Omental fat pad (tissue), 4 donors: ENCODE results near the gene LCOR. TPM values are rescaled to one million over a fixed set of nuclear protein-coding genes. Genes with fewer than 3 reads are reported as not detected.

ENCODE experiments used
- ATAC-seq: fragments of 150-250 bp; one replicate; pipeline ENCODE4 v1.9.1; 2016; ENCODE audit warnings: mild to moderate bottlenecking, moderate library complexity; ENCODE audit not compliant: low FRiP score
- DNase-seq: peaks from one replicate; pipeline ENCODE4 v3.0.0-alpha.2; 2019; ENCODE audit warnings: low spot score
- total RNA-seq, 4 donors: library from RNA; depleted of rRNA; stranded (reverse); fragments of >200 nt; gene quantifications; one replicate each; pipeline ENCODE4 v1.1.0, GENCODE V29; 2016
- TF ChIP-seq, protein P1 (sequence below), 3 donors: fragments of 450-650 bp; IDR thresholded peaks; one replicate each; pipeline ENCODE4 v1.5.1; 2016 to 2017; ENCODE audit warnings: antibody characterized with exemption in 3 of 3, mild to moderate bottlenecking in 3 of 3, moderate library complexity in 2 of 3

LCOR gene
- total RNA-seq, 4 donors from 2014 or later = 19.1 to 82.0 (median 24.7) TPM

DNA sequence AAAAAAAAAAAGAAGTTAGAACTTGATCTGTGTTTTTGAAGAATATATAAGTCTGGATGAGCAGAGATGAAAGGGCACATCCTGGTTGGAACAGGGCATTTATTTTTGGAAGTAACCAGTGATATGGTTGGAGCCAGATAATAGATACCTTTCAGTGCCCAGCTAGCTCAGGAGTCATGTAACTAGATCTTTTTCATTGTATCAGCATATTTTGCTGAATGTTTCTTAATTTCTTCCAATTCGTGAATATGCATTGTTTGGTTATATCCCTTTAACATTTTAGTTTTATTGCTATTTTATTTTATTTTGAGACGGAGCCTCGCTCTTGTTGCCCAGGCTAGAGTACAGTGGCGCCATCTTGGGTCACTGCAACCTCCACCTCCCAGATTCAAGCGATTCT, 81.8 kb downstream of the LCOR start:
- ATAC-seq (no peak), DNase-seq (no peak)
- TF ChIP-seq, protein P1, sequence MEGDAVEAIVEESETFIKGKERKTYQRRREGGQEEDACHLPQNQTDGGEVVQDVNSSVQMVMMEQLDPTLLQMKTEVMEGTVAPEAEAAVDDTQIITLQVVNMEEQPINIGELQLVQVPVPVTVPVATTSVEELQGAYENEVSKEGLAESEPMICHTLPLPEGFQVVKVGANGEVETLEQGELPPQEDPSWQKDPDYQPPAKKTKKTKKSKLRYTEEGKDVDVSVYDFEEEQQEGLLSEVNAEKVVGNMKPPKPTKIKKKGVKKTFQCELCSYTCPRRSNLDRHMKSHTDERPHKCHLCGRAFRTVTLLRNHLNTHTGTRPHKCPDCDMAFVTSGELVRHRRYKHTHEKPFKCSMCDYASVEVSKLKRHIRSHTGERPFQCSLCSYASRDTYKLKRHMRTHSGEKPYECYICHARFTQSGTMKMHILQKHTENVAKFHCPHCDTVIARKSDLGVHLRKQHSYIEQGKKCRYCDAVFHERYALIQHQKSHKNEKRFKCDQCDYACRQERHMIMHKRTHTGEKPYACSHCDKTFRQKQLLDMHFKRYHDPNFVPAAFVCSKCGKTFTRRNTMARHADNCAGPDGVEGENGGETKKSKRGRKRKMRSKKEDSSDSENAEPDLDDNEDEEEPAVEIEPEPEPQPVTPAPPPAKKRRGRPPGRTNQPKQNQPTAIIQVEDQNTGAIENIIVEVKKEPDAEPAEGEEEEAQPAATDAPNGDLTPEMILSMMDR (IDR thresholded peaks at IDR 0.05) = no peak

DNA sequence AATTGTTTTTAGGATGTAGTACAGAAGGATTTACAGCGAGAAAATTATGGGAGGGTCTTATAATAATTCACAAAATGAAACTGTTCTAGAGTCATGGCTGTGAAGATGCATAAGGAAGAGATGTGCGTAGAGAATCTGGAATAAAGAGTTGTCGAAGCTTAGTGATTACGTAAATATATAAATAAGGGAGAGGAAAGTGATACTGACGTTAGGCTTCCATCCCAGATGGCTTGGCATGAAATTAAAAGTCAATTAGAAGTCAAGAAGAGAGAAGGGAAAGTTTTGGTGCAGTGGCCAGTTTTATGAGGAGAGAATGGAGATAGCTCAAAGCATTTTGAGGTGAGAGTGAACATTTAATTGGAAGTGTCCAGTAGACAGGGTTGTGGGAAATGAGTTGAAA, 85.5 kb downstream of the LCOR start:
- TF ChIP-seq, protein P1 (IDR thresholded peaks at IDR 0.05) = no peak
- ATAC-seq (no peak), DNase-seq (no peak)

DNA sequence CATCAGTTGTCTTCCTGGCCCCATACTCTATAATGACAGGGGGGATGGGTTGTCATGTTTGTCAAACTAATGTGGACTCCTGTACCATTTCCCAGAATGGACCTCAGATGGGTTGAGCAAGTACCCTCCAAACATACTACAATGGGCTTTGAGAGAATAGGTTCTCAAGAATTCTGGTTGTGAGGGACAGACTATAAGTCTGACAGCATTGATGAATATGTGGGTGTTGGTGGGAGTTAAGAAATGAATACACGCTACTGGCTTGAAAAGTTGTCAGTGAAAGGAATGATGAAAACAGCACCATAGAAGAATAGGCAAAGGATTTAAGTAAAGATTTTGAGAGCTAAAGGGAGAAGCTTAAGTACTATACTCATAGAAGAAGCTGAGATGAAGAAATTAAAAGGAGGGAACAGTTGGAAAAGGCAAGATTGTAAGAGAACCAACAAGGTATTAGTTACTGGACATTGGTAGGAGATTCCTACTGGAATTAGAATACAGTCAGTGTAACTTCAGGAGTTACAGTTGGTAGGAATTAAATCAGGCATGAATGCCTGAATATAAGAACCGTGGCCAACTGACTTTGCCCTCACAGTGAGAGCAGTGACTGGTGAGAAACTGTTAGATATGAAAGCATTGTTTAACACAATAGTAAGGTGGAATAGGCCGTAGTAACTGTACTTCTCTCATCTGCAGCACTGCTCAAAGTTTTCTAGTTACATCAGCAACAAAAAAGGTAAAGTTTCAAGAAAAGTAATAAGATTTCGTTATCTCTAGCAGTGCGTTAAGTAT, 86.3 kb downstream of the LCOR start:
- TF ChIP-seq, protein P1 (IDR thresholded peaks at IDR 0.05) = no peak
- no peak for DNase-seq
- ATAC-seq = no peak

DNA sequence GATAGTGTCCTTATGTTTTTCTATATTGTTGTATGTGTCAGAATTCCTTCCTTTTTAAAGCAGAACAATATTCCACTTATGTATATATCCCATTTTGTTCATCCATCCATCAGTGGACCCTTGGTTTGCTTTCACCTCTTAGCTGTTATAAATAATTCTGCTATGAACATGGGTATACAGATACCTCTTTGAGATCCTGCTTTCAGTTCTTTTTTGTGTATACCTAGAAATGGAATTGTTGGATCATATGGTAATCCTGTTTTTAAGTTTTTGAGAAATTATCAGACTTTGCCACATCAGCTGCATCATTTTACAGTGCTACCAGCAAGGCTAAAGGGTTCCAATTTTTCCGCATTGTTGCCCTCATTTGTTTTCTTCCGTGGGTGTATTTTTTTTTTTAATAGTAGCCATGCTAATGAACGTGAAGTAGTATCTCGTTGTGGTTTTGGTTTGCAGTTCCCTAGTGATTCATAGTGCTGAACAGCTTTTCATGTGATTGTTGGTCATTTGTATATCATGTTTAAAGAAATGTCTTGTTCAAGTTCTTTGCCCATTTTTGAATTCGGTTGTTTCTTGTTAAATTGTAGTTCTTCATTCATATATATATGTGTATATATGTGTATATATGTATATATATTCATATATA, 87.8 kb downstream of the LCOR start:
- TF ChIP-seq, protein P1 (IDR thresholded peaks at IDR 0.05) = no peak
- no peak for DNase-seq
- ATAC-seq = no peak

DNA sequence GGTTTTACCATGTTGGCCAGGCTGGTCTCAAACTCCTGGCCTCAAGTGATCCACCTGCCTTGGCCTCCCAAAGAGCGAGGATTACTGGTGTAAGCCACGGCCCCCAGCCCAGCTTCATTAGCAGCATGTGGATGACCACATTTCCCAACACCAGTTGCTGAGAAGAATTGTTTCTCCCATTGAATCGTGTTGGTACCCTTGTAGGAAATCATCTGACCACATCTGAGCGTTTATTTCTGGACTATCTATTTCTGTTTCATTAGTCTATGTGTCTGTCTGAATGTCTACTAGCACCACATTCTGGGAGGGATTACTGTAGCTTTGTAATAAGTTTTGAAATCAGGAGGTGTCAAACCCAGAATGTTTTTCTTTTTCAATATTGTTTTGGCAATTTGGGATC, 89.6 kb downstream of the LCOR start:
- DNase-seq = no peak
- no peak for ATAC-seq
- TF ChIP-seq, protein P1 (IDR thresholded peaks at IDR 0.05) = no peak

DNA sequence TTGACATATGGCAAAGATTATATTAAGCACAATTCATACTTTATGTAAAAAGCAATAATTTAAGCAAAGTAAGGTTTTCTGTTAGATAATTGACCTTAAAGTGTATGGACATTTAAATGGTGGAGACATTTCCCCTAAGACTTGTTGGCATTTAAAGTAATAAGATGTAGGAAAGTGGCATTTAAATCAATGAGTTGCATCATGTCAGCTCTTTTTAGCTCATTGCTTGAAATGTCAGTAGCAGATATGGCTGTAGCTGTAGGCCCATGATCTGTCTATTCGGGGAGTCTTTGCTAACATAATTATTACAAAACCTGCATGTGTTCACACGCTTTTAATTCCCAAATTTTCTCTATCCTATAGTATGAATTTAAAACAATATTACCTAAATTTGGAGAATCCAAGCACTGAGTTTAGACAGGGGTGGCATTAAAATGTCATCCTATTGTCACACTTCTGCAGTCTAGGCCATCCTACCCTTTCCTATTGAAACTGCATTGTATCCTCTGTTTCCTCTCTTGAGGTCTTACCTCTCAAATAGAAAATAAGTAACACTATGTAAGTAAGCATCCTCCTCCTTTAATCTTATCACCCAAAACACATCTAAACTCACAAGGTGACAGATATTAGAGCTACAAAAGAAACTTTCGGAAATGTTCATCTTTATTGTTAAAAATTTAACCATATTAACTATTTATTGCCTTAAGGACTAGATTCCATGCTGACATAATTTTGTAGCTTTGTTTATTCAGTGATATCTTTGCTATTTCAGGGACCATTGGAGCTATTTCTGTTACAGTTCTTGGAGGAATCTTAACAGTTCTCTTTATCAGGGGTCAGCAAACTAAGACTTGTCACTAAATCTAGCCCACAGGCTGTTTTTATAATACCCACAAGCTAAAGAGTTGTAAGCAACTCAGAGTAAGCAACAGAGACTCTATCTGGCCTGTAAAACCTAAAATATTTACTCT, 91.2 kb downstream of the LCOR start:
- ATAC-seq = no peak
- no peak for DNase-seq
- TF ChIP-seq, protein P1 (IDR thresholded peaks at IDR 0.05) = no peak
